ENCODE measurements around the gene ZNRF1. TPM values are rescaled to one million over a fixed set of nuclear protein-coding genes. Genes with fewer than 3 reads are reported as not detected.

The ZNRF1 gene
- total and polyA plus RNA-seq, 10 of the 15 experiments (the other 5 are each of a cell fraction or from before 2014, with no cell fraction given): 5.8 to 25.9 (median 14.3) TPM

GRCh38 chr16:75011634-75012307 lies 12.9 kb downstream of the ZNRF1 start (continued):
- TF ChIP-seq YBX1 (IDR thresholded peaks at IDR 0.05) (no peak), CBX3 (IDR thresholded peaks at IDR 0.05; ENCODE audit: borderline replicate concordance, low read depth) (no peak), TCF3 (IDR thresholded peaks at IDR 0.05; ENCODE audit: borderline replicate concordance, insufficient read depth, low read depth, low read length) (no peak), FOXK2 (IDR thresholded peaks at IDR 0.05) (no peak), ESRRA (IDR thresholded peaks at IDR 0.05; ENCODE audit: low read length) (0 out of 2 replicates have a peak, but pooled peaks have one; percentile 34), CHD4 (IDR thresholded peaks at IDR 0.05) (no peak), NR2C1 (IDR thresholded peaks at IDR 0.05) (no peak), ATF3 (IDR thresholded peaks at IDR 0.05; ENCODE audit: borderline replicate concordance, extremely low read depth, low read depth, low read length) (no peak), POLR2AphosphoS2 (IDR thresholded peaks at IDR 0.05; ENCODE audit: low read depth, low read length) (peak; percentile 63; the same call in 1 of the 2 replicates), EGR1 (IDR thresholded peaks at IDR 0.05; ENCODE audit: borderline replicate concordance in 1 of 2, low read depth in 2 of 2, low read length in 2 of 2) (no peak), MTA2 (IDR thresholded peaks at IDR 0.05; ENCODE audit: low read depth) (peak; percentile 92), ZNF217 (IDR thresholded peaks at IDR 0.05) (0 out of 2 replicates have a peak, but pooled peaks have one; percentile 60), CREM (IDR thresholded peaks at IDR 0.05; ENCODE audit: low read depth) (peak; percentile 55; the same call in 1 of the 2 replicates), SMARCA5 (IDR thresholded peaks at IDR 0.05) (no peak), SREBF1 (IDR thresholded peaks at IDR 0.05; ENCODE audit: low read length) (no peak), POLR2AphosphoS5 (IDR thresholded peaks at IDR 0.05; ENCODE audit: low read length) (peak; percentile 88), GABPA (IDR thresholded peaks at IDR 0.05; ENCODE audit: low read depth) (no peak), RBBP5 (conservative IDR thresholded peaks at IDR 0.05) (no peak), ZNF687 (IDR thresholded peaks at IDR 0.05) (no peak), E2F4 (IDR thresholded peaks at IDR 0.05; ENCODE audit: low read depth, low read length) (no peak), SMC3 (IDR thresholded peaks at IDR 0.05; ENCODE audit: borderline replicate concordance, low read length) (peak; percentile 27; the same call in 1 of the 2 replicates), KDM1A (IDR thresholded peaks at IDR 0.05; ENCODE audit: borderline replicate concordance) (no peak), TCF12 (IDR thresholded peaks at IDR 0.05; ENCODE audit: low read depth, low read length) (peak; percentile 63; the same call in 1 of the 2 replicates), RB1 (IDR thresholded peaks at IDR 0.05; ENCODE audit: borderline replicate concordance) (no peak)
- TF ChIP-seq, protein P1, sequence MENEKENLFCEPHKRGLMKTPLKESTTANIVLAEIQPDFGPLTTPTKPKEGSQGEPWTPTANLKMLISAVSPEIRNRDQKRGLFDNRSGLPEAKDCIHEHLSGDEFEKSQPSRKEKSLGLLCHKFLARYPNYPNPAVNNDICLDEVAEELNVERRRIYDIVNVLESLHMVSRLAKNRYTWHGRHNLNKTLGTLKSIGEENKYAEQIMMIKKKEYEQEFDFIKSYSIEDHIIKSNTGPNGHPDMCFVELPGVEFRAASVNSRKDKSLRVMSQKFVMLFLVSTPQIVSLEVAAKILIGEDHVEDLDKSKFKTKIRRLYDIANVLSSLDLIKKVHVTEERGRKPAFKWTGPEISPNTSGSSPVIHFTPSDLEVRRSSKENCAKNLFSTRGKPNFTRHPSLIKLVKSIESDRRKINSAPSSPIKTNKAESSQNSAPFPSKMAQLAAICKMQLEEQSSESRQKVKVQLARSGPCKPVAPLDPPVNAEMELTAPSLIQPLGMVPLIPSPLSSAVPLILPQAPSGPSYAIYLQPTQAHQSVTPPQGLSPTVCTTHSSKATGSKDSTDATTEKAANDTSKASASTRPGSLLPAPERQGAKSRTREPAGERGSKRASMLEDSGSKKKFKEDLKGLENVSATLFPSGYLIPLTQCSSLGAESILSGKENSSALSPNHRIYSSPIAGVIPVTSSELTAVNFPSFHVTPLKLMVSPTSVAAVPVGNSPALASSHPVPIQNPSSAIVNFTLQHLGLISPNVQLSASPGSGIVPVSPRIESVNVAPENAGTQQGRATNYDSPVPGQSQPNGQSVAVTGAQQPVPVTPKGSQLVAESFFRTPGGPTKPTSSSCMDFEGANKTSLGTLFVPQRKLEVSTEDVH (IDR thresholded peaks at IDR 0.05; ENCODE audit: low read depth, partially characterized antibody): no peak

Data from GM12878 (cell line).